ENCODE data around the gene HSP90AB1. TPM values are rescaled to one million over a fixed set of nuclear protein-coding genes. Genes with fewer than 3 reads are reported as not detected.

HSP90AB1 gene
- total RNA-seq, 1 experiment from 2014 or later, result 967 TPM

GRCh38 chr6:44232676-44233566 lies 14.0 kb upstream of the HSP90AB1 start:
- peaks cover 24% of the 10 kb centered on the region for H3K36me3 Mint-ChIP-seq (ENCODE audit: insufficient read depth, unreplicated experiment)
- intact Hi-C loops (cut with micrococcal nuclease; ENCODE audit: unreplicated experiment), result no loop called here
- no peak for TF ChIP-seq CTCF (IDR thresholded peaks at IDR 0.05; ENCODE audit: insufficient read depth in 1 of 2, low read depth in 1 of 2, low read length in 1 of 2, severe bottlenecking in 1 of 2, unreplicated experiment in 1 of 2)
- ChIA-PET CTCF (interaction anchor here (2.2 to 3.5 kb wide), 2 partner anchors 9 to 12 kb away, joined by 13 to 25 read pairs; partner anchors contain the start of gene SLC29A1), POLR2A (no interaction called here)
- H3K9me3 Mint-ChIP-seq (ENCODE audit: unreplicated experiment), result no peaks in the 10 kb centered on the region
- Histone ChIP-seq H3K27me3 (replicated peaks; ENCODE audit: control insufficient read depth, insufficient read depth, low read length) (no peaks in the 10 kb centered on the region), H3K9me3 (no peaks in the 10 kb centered on the region), H3K4me1 (peaks cover 15% of the 10 kb centered on the region), H3K4me3 (ENCODE audit: low read depth, low read length) (no peak overlapping the region), H3K36me3 (ENCODE audit: control insufficient read depth, insufficient read depth, low read length) (no peaks in the 10 kb centered on the region)
- H3K4me3 Mint-ChIP-seq (ENCODE audit: unreplicated experiment), result no peak overlapping the region
- BruUV-seq (replicated peaks), result no TSS peak
- H3K4me1 Mint-ChIP-seq (ENCODE audit: low read depth, unreplicated experiment), result peaks cover 17% of the 10 kb centered on the region
- H3K27me3 Mint-ChIP-seq (ENCODE audit: insufficient read depth, unreplicated experiment), result no peaks in the 10 kb centered on the region
- DNase-seq, result no peak
- peak overlapping the region; percentile 23 for H3K27ac Mint-ChIP-seq (ENCODE audit: unreplicated experiment)

DNA sequence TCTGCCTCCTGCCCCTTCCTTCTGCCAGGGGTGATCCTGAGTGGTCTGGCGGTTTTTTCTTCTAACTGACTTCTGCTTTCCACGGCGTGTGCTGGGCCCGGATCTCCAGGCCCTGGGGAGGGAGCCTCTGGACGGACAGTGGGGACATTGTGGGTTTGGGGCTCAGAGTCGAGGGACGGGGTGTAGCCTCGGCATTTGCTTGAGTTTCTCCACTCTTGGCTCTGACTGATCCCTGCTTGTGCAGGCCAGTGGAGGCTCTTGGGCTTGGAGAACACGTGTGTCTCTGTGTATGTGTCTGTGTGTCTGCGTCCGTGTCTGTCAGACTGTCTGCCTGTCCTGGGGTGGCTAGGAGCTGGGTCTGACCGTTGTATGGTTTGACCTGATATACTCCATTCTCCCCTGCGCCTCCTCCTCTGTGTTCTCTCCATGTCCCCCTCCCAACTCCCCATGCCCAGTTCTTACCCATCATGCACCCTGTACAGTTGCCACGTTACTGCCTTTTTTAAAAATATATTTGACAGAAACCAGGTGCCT lies 13.3 kb upstream of the HSP90AB1 start:
- no peaks in the 10 kb centered on the region for H3K9me3 ChIP-seq
- ChIA-PET POLR2A (no interaction called here), CTCF (interaction anchor here (0.5 to 3.5 kb wide), 6 partner anchors 9 to 137 kb away, joined by 3 to 25 read pairs (median 8); partner anchors contain the start of gene SLC29A1)
- no peak for TF ChIP-seq CTCF (IDR thresholded peaks at IDR 0.05; ENCODE audit: insufficient read depth in 1 of 2, low read depth in 1 of 2, low read length in 1 of 2, severe bottlenecking in 1 of 2, unreplicated experiment in 1 of 2)
- H3K4me3 ChIP-seq (ENCODE audit: low read depth, low read length), result no peak overlapping the region
- Mint-ChIP-seq H3K27ac (ENCODE audit: unreplicated experiment) (peak overlapping the region; percentile 23), H3K4me1 (ENCODE audit: low read depth, unreplicated experiment) (peaks cover 17% of the 10 kb centered on the region), H3K27me3 (ENCODE audit: insufficient read depth, unreplicated experiment) (no peaks in the 10 kb centered on the region), H3K4me3 (ENCODE audit: unreplicated experiment) (no peak overlapping the region), H3K36me3 (ENCODE audit: insufficient read depth, unreplicated experiment) (peaks cover 18% of the 10 kb centered on the region), H3K9me3 (ENCODE audit: unreplicated experiment) (no peaks in the 10 kb centered on the region)
- H3K36me3 ChIP-seq (ENCODE audit: control insufficient read depth, insufficient read depth, low read length), result no peaks in the 10 kb centered on the region
- H3K4me1 ChIP-seq, result peaks cover 19% of the 10 kb centered on the region
- TSS peak; percentile 11 for BruUV-seq (replicated peaks)
- no peak for DNase-seq
- H3K27me3 ChIP-seq (replicated peaks; ENCODE audit: control insufficient read depth, insufficient read depth, low read length), result no peaks in the 10 kb centered on the region
- intact Hi-C loops (cut with micrococcal nuclease; ENCODE audit: unreplicated experiment), result loop anchor here (1.0 kb wide), 2 partner anchors 12 to 138 kb away; no protein-coding TSS in a partner anchor
